NCI-H2081 treated with DMSO at 0.1 percent for 48 hours (cell line): ENCODE results near the gene TMEM45A.
"Not testable (repeated sequence)": the region's sequence is repeated elsewhere in the genome, so short reads cannot be mapped to it uniquely, and the experiment has no call there.

Experiments used
- DNase-seq: peaks from one replicate; lab custom pipeline; 2025; lab: John Stamatoyannopoulos, UW

Gene TMEM45A

DNA sequence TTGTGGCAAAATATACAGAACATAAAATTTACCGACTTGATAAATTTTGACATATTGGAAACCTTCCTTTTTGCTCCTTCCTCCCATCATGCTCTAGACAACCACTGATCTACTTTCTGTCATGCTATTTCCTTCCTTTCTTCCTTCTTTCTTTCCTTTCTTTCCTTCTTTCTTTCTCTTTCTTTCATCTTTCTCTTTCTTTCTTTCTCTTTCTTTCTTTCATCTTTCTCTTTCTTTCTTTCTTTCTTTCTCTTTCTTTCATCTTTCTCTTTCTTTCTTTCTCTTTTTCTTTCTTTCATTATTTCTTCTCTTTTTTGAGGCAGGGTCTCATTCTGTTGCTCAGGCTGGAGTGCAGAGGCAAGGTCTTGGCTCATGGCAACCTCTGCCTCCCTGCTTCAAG, 8.9 kb upstream of the TMEM45A start:
- DNase-seq = no peak

GRCh38 chr3:100486808-100487207, 5.6 kb upstream of the TMEM45A start:
- DNase-seq = no peak

GRCh38 chr3:100489118-100489517, 3.3 kb upstream of the TMEM45A start:
- DNase-seq = no peak

DNA sequence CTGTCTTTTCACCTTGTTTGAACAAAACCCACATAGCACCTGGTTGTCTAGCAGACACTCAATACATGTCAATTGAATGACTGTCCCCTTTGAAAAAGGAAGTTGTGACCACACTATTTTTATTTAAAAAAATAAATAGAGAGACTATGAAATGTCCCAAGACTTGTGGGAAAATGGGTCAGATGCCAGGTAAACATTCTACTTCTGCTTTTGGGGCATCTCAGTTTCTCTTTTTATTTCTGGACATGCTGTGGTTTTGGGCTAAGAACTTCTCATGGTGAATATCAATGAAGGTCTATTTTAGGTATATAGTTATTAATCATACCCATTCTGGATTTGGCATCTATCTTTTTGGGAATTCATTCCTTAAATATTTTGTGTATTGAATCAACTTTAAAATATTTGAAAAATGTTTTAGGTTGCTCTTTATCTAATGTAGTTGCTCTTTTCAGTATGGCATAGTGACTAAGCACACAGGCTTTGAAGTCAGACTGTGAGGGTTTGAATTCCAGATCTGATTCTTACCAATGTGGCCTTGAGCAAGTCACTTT, 4.4 kb downstream of the TMEM45A start:
- no peak for DNase-seq

DNA sequence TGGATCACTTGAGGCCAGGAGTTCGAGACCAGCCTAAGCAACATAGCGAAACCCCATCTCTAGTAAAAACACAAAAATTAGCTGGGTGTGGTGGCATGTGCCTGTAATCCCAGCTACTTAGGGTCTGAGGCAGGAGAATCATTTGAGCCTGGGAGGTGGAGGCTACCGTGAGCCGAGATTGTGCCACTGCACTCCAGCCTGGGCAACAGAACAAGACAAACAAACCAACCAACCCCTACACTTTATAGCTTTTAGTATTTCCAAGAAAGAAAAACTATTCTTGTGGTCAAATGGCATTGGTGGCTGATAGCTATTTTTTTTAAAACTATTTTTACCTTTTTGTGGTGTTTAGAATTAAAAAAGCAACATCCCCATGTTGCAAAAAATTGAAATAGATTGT, 7.2 kb downstream of the TMEM45A start:
- DNase-seq = no peak

DNA sequence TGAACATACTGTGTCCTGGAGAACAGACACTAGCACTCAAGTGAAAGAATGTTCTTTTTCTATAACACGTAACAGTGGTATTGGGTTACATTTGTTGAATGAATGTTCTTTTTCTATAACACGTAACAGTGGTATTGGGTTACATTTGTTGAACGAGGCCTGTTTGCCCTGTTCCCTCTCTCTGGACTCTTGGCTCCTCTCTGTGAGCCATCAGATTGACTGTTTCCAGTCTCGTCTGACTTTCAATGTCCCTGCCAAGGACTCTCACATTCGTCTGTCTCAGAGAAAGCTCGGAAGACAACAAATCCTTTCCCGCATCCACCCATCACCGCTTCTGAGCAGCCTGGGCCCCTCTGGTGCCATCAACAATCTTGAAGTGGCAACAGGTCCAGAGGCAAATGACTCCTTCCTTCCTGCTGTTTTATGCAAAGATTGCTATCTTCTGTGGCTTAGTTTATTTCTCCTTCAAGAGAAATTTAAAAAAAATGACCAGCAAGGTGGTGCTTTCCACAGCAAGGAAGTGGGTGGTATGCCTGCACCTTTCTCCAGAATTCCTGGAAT, 8.0 kb downstream of the TMEM45A start:
- no peak for DNase-seq

GRCh38 chr3:100503448-100503847, 11.0 kb downstream of the TMEM45A start:
- DNase-seq = no peak

DNA sequence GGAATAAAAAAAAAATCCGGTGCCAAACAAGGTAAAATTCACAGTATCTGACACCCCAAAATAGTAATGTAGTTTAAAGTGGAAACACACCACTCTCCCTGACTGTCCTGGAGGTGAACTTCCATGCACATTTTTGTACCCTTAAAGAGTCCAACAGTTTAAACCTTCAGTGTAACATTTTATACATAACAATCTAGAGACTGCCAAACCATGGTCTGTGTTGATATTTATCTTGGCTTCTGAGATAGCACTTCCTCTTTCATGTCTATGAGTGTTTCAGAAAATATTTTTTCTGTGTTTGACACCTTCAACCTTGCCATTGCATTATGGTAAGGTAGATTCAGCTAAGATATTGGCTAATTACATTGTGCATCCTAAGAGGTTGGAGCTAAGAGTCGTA, 13.9 kb downstream of the TMEM45A start:
- no peak for DNase-seq

GRCh38 chr3:100509818-100510217, 17.4 kb downstream of the TMEM45A start:
- not testable (repeated sequence) for DNase-seq

DNA sequence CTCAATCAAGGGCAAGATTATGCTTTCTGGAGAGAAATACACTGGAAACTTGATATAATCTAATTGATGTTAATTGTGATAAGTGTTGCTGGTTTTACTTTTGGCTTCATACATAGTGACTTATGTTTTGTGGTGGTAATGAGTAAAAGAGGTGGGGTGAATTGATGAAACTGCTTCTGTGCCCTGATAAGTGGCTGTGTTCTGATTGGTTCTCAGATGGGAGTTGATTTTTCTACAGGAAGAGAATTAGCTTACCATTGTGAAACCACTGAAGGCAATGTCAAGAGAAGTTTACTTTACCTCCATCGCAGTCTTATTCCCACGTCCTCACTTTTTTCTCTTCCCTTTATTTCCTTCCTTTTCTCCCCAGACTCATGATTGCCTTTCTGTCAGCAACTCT, 23.8 kb downstream of the TMEM45A start:
- no peak for DNase-seq

DNA sequence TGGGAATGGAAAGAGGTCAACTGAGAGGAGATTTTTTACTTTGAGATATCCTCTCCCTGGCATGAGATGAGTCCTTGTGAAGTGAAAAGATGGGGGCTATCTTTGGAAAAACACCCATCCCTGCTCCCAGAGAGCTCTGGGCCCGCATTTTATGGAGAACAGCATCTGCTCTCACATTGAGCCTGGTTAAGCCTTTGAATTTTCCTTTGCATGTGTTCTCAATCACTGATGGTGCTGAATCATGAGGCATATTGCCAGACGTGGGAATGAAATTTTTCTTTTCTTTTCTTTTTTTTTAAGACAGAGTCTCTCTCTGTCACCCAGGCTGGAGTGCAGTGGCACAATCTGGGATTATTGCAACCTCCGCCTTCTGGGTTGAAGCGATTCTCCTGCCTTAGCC, 24.4 kb downstream of the TMEM45A start:
- DNase-seq = no peak

- DNase-seq = no peak
Observed at GRCh38 chr3:100517276-100517675, 24.9 kb downstream of the TMEM45A start.

DNA sequence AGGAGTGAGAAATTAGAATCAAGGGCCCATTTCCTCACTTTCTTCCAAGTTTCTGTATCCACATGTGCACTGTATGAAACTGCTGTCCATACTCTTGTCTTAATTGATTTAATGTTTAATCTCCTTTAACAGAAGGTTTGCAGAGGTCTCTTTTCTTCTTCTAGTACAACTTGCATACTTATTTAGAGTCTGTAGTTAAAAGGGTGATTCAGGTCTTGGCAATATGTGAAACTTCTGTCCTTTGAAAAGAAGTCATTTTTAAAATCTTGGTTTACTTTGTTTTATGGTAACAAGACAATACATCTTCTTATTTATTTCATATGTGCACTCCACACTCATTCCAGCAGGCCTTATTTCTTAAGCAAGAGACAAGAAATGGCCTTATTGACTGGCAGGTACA, 25.8 kb downstream of the TMEM45A start:
- no peak for DNase-seq

DNA sequence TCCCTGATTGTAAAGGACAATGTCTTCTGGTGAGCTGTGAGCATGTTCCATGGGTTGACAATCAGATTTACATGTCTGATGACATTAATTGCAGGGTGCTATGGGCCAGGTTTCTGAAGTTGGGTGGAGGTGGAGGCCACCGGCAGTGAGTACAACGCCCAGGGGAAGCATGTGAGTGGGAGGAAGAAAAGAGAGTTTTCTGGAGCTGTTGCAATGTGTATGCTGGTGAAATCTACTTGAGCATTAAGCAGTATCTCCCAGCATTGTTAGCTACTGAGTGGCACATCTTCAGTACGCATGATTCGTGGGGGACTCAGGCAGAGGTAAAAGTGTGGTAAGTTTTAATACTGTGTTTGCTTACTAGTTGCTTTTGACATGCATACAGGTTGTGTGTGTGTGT, 26.6 kb downstream of the TMEM45A start:
- DNase-seq = no peak

DNA sequence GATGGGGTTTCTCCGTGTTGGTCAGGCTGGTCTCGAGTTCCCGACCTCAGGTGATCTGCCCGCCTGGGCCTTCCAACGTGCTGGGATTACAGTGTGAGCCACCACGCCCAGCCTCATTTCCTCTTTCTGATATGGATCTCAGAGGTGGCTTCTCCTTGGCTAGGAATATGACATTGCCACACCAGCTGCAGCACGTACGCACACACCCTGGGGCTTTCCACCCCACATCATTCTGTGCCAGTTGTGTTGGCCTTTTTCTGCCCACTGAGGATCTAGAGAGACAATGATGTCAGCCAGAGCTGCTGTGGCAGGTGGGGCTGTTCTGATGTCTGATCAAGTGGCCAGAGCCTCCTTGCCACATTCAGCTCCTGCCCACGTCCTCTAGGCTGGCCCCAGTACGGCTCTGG, 29.0 kb downstream of the TMEM45A start:
- no peak for DNase-seq

GRCh38 chr3:100522125-100522524, 29.7 kb downstream of the TMEM45A start:
- DNase-seq = no peak

DNA sequence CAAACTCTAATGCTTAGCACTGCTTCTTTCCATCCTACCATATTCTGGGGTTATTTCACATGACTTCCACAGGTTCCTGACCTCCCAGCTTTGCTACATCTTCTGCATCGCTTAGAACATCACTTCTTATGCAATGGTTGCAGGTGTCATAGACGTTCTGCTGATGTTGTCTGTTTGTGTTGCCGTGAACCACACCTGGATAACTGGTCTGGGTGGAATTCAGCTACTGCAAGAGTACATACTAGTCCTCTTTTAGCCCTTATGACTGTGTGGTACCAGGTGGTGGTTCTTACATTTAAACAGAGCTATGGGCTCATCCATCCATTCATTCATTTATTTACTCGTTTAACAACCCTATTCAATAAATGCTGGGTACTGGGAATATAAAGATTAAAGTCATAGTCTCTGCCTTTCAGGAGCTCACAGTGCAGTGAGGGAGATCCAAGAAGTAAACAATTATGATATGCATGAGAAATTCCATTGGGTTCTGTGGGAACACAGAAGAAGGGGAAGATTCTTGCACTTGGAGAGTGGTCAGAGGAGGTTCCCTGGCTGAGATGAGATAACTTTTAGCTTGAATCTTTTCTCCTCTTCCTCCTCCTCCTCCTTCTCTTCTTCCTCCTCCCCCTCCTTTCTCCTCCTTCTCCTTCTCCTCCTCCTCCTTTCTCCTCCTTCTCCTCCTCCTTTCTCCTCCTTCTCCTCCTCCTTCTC, 30.8 kb downstream of the TMEM45A start:
- DNase-seq = no peak

DNA sequence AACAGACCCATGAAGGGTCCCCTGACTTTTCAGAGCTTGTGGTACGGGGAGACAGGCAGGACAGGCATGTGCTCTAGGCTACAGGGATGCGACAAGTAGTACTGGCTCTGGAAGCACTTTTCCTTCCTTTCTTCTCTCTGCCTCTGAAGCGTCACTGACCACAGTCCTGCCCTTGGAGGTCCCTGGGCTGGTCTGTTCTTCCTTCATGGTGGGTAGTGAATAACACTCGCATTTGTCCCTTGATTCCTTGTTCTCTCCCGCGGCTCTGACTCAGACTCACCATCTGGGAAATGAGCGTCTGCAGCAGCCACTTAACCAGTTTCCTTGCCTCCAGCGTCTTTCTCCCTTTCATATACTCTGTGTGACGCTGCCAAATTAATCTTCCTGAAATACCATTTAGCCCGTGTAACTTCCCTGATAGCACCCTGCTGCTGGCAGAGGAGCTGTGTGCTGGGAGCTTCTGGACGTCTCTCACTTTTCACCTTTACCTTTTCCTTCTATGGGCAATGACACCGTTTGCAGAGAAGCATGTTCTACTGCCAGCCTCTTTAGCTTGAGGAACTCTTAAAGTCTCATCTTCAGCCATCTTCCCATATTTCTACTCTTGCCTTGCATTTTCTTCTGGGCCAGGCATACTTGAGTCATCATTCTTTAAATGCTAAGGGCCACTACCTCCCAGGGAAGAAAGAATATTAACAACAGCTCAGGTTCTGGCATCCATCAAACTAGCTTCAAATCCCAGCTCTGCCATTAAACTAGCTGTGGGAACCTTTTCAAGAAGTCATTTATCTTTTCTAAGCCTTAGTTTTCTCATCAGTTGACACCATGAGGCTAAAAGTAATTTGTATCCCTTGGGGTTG, 33.6 kb downstream of the TMEM45A start:
- no peak for DNase-seq

- no peak for DNase-seq
Observed at GRCh38 chr3:100526613-100527346, 34.4 kb downstream of the TMEM45A start.

DNA sequence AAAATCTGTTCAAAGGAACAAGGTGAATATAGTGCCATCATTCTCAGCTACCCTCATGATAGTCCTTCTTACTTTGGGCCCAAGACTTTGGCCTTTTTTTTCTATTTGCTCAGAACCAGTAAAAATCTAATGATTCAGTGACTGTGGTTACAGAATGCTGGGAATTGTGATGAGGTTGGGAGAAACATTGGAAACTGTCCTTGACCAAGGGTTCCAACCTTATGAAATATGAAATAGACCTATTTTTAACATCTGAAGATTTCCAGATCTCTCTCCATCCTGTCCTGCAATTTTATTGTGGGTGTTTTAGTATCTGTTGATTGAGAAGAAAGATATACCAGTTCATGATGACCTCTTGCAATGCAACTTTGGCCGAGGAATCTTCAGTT, 34.9 kb downstream of the TMEM45A start:
- DNase-seq = no peak

DNA sequence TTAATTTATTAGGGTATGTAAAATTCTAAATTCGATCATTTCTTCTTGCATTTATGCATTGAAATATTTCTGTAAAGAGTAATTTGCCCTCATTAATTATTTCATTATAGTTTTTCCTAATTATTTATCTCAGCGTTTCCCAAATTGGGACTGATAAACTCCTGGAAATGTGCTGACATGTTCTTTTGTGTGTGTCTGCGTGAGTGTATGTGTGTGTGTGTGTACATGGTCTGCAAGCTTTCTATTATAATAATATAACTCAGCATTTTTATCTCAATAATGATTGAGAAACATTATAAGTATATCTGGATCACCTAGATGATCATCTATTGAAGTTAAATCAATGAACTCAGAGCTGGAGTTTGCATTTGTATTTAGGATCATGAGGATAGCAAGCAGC, 38.7 kb downstream of the TMEM45A start:
- DNase-seq = no peak

- DNase-seq = no peak
Observed at GRCh38 chr3:100532411-100532810, 40.0 kb downstream of the TMEM45A start.
